ENCODE results near the gene TMEM200B. TPM values are rescaled to one million over a fixed set of nuclear protein-coding genes. Genes with fewer than 3 reads are reported as not detected.
"Not testable (repeated sequence)": the region's sequence is repeated elsewhere in the genome, so short reads cannot be mapped to it uniquely, and the experiment has no call there.

Gene TMEM200B
- total and polyA plus RNA-seq, 2 of the 4 experiments (the other 2 are of a cell fraction): 4.8 to 6.2 TPM

DNA sequence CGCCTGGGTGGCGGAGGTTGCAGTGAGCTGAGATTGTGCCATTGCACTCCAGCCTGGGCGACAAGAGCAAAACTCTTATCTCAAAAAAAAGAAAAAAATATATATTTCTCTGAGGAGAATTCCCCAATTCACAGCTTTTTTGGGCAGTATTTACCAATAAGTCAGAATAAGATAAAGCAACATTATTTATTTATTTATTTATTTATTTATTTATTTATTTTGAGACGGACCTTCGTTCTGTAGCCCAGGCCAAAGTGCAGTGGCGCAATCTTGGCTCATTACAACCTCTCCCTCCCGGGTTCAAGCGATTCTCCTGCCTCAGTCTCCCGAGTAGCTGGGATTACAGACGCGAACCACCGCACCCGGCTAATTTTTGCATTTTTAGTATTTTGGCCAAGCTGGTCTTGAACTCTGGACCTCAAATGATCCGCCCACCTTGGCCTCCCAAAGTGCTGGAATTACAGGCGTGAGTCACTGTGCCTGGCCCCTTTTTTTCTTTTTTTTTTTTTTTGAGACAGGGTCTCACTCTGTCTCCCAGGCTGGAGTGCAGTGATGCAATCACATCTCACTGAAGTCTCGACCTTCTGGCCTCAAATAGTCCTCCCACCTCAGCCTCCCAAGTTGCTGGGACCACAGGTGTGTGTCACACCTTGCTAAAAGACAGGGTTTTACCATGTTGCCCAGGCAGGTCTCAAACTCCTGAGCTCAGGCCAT lies 43.6 kb downstream of the TMEM200B start:
- H3K79me1 ChIP-seq (ENCODE audit: low read depth in 1 of 2, low read length in 2 of 2); H4K91ac ChIP-seq (ENCODE audit: insufficient read depth, low read depth, low read length); H3K36me3 ChIP-seq (ENCODE audit: control insufficient read depth, insufficient read depth, low read length); H3K27me3 ChIP-seq (ENCODE audit: control insufficient read depth, insufficient read depth, low read length); H3K4me2 ChIP-seq (ENCODE audit: low read depth, low read length); DNase-seq; H3K4ac ChIP-seq (ENCODE audit: low read depth, low read length); ATAC-seq (ENCODE audit: low read depth); H3K9ac ChIP-seq (ENCODE audit: low read depth, low read length); H2BK120ac ChIP-seq (ENCODE audit: low read depth, low read length); H2BK5ac ChIP-seq (ENCODE audit: low read depth, low read length, poor library complexity, severe bottlenecking); H3K9me3 ChIP-seq (ENCODE audit: control insufficient read depth, insufficient read depth, low read length); H3K18ac ChIP-seq (ENCODE audit: low read depth, low read length); H3K9me1 ChIP-seq (ENCODE audit: insufficient read depth, low read length); H3K14ac ChIP-seq (replicated peaks; ENCODE audit: low read depth, low read length); H4K20me1 ChIP-seq (ENCODE audit: insufficient read depth, low read length); BruUV-seq (replicated peaks); H3K4me1 ChIP-seq (ENCODE audit: control insufficient read depth, insufficient read depth, low read length); H3K56ac ChIP-seq (ENCODE audit: extremely low read depth, insufficient read depth, low read length); H2AK5ac ChIP-seq (ENCODE audit: low read depth, low read length); in situ Hi-C loops (cut with MboI; ENCODE audit: low sequenced_read_pairs); POLR2A ChIA-PET (ENCODE audit: unreplicated experiment); intact Hi-C loops (cut with micrococcal nuclease); H3K4me3 ChIP-seq (ENCODE audit: insufficient read depth, low read depth, low read length); H3K23ac ChIP-seq (ENCODE audit: low read depth, low read length); H2BK20ac ChIP-seq (ENCODE audit: low read depth, low read length); dilution Hi-C loops (cut with HindIII; ENCODE audit: low sequenced_read_pairs, unreplicated experiment); H4K5ac ChIP-seq (ENCODE audit: low read depth, low read length); H4K8ac ChIP-seq (ENCODE audit: low read depth in 2 of 2, low read length in 2 of 2); H3K27ac ChIP-seq (ENCODE audit: insufficient read depth, low read length); H2AK9ac ChIP-seq (replicated peaks; ENCODE audit: low read depth, low read length, poor library complexity); H2BK15ac ChIP-seq (ENCODE audit: low read depth, low read length); H2AFZ ChIP-seq (replicated peaks; ENCODE audit: low read length, poor library complexity): not testable (repeated sequence)
- CTCF ChIA-PET: interaction anchor here (1.0 kb wide), 1 partner anchor 15 kb away, joined by 4 read pairs; no protein-coding TSS in a partner anchor
- 100% methylated on average over 1 of the region's 16 CpGs; no CpG with 5 or more reads in 1 of the 2 experiments for WGBS, 2 experiments (ENCODE audit: extremely low coverage in 2 of 2, insufficient read length in 1 of 2)

Data from IMR-90 (cell line).